Left lung (tissue), 10 donors: ENCODE data around the gene EFR3B. TPM values are rescaled to one million over a fixed set of nuclear protein-coding genes. Genes with fewer than 3 reads are reported as not detected.

Experiments used
- ATAC-seq: fragments of 200-7000 bp; cut with Tn5 transposase; one replicate; pipeline ENCODE4 v1.9.1; 2020; ENCODE audit warnings: moderate library complexity
- DNase-seq, 4 donors: peaks; one replicate each; pipeline ENCODE4 v3.0.0-alpha.2; 2013 to 2020
- H3K27ac ChIP-seq, 2 donors: fragments of 200-600 bp; sonication (generic) in 1 of 2; one replicate each; pipeline versions ENCODE4 v1.5.0 to v1.8.0; 2020 to 2021
- H3K27me3 ChIP-seq, 2 donors: fragments of 200-600 bp; sonication (generic) in 1 of 2; one replicate each; pipeline versions ENCODE4 v1.5.0 to v1.8.0; 2020 to 2021
- H3K36me3 ChIP-seq, 2 donors: fragments of 200-600 bp; sonication (generic) in 1 of 2; one replicate each; pipeline versions ENCODE4 v1.5.0 to v1.8.0; 2020 to 2021
- H3K4me1 ChIP-seq, 2 donors: fragments of 200-600 bp; one replicate each; pipeline ENCODE4 v1.8.0; 2021
- H3K4me3 ChIP-seq, 2 donors: fragments of 200-600 bp; sonication (generic) in 1 of 2; one replicate each; pipeline versions ENCODE4 v1.5.0 to v1.8.0; 2020 to 2021; ENCODE audit warnings: mild to moderate bottlenecking in 1 of 2
- H3K9me3 ChIP-seq, 2 donors: fragments of 200-600 bp; sonication (generic) in 1 of 2; one replicate each; pipeline versions ENCODE4 v1.5.0 to v1.8.0; 2020 to 2021
- intact Hi-C, 2 donors: fragments of 100-400 bp; cut with DNase I; formaldehyde crosslinking; loops; one replicate each; pipeline versions ENCODE4 v1.11.2 to v1.14.2; 2022
- polyA plus RNA-seq, 6 donors: library from polyadenylated mRNA; unstranded; fragments of 120-200 nt; gene quantifications; one replicate each; pipeline ENCODE4 v1.2.1, GENCODE V29; 2013; ENCODE audit not compliant: insufficient read length in 6 of 6
- total RNA-seq, 2 donors: library from RNA; stranded (reverse); fragmentation: NEBNext Ultra II Directional; extraction: Animal tissue kit (Norgen Biotek cat#: 25700); gene quantifications; one replicate each; pipeline ENCODE4 v1.2.1, GENCODE V29; 2021
- TF ChIP-seq, protein P1 (sequence below), 2 donors: fragments of 200-600 bp; sonication (generic) in 1 of 2; IDR thresholded peaks; one replicate each; pipeline versions ENCODE4 v1.5.0 to v1.8.0; 2021; ENCODE audit warnings: antibody characterized with exemption in 2 of 2
- donor health status: DM: no; HTN: yes; CAD: no.
- donor health status: DM: no; HTN: no; CAD: no.

Gene EFR3B
- total and polyA plus RNA-seq, 8 donors: 2.4 to 10.5 (median 7.6) TPM

DNA sequence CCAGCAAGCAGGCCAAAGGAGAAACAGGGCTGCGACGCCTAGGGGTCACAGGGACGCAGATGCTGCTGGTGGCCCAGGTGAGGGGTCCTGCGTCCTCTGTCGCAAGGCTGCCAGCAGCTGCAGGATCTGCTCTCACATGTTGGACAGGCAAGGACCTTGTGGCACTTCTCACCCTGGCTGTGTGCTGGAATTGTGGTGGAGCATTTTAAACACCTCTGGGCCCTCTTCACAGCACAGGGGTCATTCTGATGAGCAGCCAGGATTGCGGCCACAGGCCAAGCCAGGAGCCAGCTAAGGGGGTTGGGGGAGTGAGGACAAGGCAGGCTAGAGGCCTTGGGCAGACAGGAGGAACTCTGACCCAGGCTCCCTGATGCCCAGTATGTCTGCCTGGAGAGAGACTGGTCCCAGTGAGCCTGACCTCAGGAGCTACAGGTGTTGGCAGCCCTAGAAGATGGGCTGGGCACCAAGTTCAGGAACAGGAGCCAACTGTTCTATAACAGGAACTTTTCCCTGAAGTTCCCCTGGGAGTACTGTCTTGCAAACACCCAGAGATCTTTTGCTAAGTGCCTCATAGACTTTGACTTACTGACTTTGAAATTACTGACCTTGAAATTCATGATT is 40.2 kb downstream of the EFR3B start:
- intact Hi-C loops: no loop called here
- H3K27me3 ChIP-seq: no peaks in the 10 kb centered on the region
- TF ChIP-seq, protein P1, sequence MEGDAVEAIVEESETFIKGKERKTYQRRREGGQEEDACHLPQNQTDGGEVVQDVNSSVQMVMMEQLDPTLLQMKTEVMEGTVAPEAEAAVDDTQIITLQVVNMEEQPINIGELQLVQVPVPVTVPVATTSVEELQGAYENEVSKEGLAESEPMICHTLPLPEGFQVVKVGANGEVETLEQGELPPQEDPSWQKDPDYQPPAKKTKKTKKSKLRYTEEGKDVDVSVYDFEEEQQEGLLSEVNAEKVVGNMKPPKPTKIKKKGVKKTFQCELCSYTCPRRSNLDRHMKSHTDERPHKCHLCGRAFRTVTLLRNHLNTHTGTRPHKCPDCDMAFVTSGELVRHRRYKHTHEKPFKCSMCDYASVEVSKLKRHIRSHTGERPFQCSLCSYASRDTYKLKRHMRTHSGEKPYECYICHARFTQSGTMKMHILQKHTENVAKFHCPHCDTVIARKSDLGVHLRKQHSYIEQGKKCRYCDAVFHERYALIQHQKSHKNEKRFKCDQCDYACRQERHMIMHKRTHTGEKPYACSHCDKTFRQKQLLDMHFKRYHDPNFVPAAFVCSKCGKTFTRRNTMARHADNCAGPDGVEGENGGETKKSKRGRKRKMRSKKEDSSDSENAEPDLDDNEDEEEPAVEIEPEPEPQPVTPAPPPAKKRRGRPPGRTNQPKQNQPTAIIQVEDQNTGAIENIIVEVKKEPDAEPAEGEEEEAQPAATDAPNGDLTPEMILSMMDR (IDR thresholded peaks at IDR 0.05): no peak
- no peaks in the 10 kb centered on the region for H3K9me3 ChIP-seq
- no peak overlapping the region for H3K4me3 ChIP-seq
- peaks cover 4 to 5% of the 10 kb centered on the region in 2 donors for H3K4me1 ChIP-seq
- DNase-seq (no peak), ATAC-seq (no peak)
- no peak overlapping the region for H3K27ac ChIP-seq
- no peaks in the 10 kb centered on the region for H3K36me3 ChIP-seq

DNA sequence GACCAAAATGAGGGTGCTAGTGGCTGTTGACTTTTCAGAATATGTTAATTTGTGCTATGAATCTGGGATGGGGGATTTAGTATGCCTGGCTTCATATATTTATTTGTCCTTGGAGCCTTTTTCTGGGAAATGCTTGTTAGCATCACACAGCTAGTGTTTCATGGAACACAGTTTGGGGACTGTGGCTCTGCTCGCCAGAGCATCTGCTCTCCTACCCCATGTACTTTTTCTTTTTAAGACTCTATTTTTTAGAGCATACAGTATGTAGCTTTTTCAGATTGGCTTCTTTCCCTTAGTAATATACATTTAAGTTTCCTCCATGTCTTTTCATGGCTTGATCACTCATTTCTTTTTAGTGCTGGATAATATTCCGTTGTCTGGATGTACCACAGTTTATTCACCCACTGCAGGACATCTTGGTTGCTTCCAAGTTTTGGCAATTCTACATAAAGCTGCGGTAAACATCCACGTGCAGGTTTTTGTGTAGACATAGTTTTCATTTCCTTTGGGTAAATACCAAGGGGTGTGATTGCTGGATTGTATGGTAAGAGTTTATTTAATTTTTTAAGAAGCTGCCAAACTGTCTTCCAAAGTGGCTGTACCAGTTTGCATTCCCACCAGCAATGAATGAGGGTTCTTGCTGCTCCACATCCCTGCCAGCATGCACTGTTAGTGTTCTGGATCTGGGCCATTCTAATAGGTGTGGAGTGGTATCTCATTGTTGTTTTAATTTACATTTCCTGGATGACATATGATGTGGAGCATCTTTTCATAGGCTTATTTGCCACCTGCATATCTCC is 44.1 kb downstream of the EFR3B start:
- no peaks in the 10 kb centered on the region for H3K27me3 ChIP-seq
- H3K4me1 ChIP-seq: no peaks in the 10 kb centered on the region
- no peaks in the 10 kb centered on the region for H3K9me3 ChIP-seq
- H3K36me3 ChIP-seq: no peaks in the 10 kb centered on the region
- ATAC-seq (no peak), DNase-seq (no peak)
- TF ChIP-seq, protein P1 (IDR thresholded peaks at IDR 0.05): no peak
- no peak overlapping the region for H3K27ac ChIP-seq
- intact Hi-C loops: no loop called here
- H3K4me3 ChIP-seq: no peak overlapping the region

DNA sequence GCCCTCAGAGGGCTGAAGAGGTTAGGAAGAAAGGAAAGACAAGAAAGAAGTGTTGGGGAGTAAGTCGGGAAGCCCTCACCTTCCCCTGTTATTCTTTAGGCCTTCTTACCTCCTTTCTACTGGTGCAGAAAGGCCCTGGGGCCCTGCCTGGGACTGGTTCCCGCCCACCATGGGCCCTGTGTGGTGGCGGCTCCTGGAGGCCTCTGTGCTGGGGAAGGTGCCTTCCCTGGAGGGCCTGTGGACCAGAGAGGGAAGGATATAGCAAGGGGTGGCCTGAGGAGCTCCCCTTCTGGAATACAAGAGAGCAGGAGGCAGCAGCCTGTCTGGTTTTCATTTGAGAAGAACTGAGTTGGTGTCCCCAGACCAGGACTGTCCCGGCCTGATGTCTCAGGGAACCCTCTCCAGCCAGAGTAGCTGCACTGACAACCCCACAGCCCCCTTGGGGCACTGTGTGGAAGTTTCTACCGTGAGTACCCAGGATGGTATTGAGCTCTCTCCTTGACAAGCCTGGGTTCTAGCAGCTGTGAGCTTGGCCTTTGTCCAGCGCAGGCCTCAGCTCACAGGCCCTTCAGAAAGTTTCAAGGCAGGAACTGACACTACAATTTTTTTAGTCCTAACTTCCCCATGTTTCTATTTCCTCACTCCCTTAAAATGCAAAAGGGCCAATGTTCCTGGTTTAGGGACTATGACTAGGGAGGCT is 47.1 kb downstream of the EFR3B start:
- no peaks in the 10 kb centered on the region for H3K27me3 ChIP-seq
- H3K36me3 ChIP-seq: no peaks in the 10 kb centered on the region
- no peak overlapping the region for H3K4me3 ChIP-seq
- intact Hi-C loops: no loop called here
- no peak overlapping the region for H3K27ac ChIP-seq
- TF ChIP-seq, protein P1 (IDR thresholded peaks at IDR 0.05): no peak
- DNase-seq: peak in 2 of 4 donors; percentile 54 to 78
- peak; percentile 29 for ATAC-seq
- no peaks in the 10 kb centered on the region for H3K9me3 ChIP-seq
- H3K4me1 ChIP-seq: no peaks in the 10 kb centered on the region

DNA sequence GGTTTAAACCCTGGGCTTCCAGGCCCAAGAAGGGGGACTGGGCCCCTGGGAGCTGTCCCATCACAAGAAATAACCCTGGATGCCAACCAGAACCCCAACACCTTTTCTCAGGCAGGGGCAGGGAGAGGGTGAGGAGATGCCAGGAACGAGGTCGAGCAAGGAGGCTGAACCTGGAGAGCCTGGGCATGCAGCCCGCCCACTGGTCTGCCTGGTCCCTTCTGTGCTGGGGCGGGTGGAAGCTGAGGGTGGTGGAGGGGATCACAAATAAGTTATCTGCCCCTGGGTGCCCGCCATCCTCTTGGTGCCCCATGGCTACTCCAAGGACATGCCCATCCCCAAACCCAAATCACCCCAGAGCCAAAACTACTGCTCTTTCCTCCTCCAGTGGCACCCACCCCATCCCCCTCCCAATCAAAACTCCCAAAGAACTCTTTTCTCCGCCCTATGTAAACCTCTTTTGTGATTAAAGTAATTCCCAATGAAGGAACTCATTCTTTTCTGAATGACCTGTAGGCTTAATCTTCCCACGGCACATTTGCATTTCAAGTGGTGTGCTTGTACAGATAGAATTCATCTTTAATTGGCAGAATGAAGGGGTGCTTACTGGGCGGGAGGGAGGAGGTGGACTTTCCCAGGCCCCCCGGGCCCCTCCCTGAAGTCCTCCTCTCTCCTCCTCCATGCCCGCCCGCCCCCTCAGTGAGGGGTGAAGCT is 47.9 kb downstream of the EFR3B start:
- DNase-seq (no peak), ATAC-seq (peak; percentile 60)
- Histone ChIP-seq H3K9me3 (no peaks in the 10 kb centered on the region), H3K4me1 (no peaks in the 10 kb centered on the region), H3K27ac (no peak overlapping the region), H3K4me3 (no peak overlapping the region), H3K27me3 (no peaks in the 10 kb centered on the region), H3K36me3 (no peaks in the 10 kb centered on the region)
- TF ChIP-seq, protein P1 (IDR thresholded peaks at IDR 0.05): no peak
- intact Hi-C loops: no loop called here
